Forelimb muscle (tissue), 1 donor: ENCODE measurements around the gene SMIM12. TPM values are rescaled to one million over a fixed set of nuclear protein-coding genes. Genes with fewer than 3 reads are reported as not detected.

Source experiments
- DNase-seq: peaks from one replicate; pipeline ENCODE4 v3.0.0-alpha.2; 2013; ENCODE audit warnings: low read depth
- polyA plus RNA-seq: library from polyadenylated mRNA; unstranded; fragments of 120-200 nt; gene quantifications from one replicate; pipeline ENCODE4 v1.2.1, GENCODE V29; 2013; ENCODE audit not compliant: insufficient read length

Gene SMIM12
- polyA plus RNA-seq, 1 donor = 23.3 TPM

GRCh38 chr1:34803770-34804169 is 55.8 kb downstream of the SMIM12 start:
- no peak for DNase-seq

Other genes with a start within 250 kb of the SMIM12 start
- gene GJB5, start 104.7 kb downstream of the SMIM12 start, polyA plus RNA-seq = 0.16 TPM
- gene GJB4, start 100.0 kb downstream of the SMIM12 start, polyA plus RNA-seq = 0.08 TPM
- gene GJB3, start 78.5 kb downstream of the SMIM12 start, polyA plus RNA-seq = not detected
- gene GJA4, start 66.8 kb downstream of the SMIM12 start, polyA plus RNA-seq = 35.0 TPM
- 0.16 TPM for gene DLGAP3, start 69.9 kb upstream of the SMIM12 start, polyA plus RNA-seq
- 19.2 TPM for gene TMEM35B, start 125.6 kb upstream of the SMIM12 start, polyA plus RNA-seq
- gene ZMYM6, start 172.2 kb upstream of the SMIM12 start, polyA plus RNA-seq = 9.2 TPM
- 11.3 TPM for gene ZMYM1, start 219.6 kb upstream of the SMIM12 start, polyA plus RNA-seq